HepG2 (cell line): ENCODE data around the gene BBLN. TPM values are rescaled to one million over a fixed set of nuclear protein-coding genes. Genes with fewer than 3 reads are reported as not detected.

Experiments
- ARID4A ChIP-seq: sonication (generic); formaldehyde crosslinking; IDR thresholded peaks from 2 replicates; pipeline ENCODE4 v1.5.0; 2020; ENCODE audit warnings: mild to moderate bottlenecking, missing genetic modification reagents, borderline replicate concordance
- ATF7 ChIP-seq, 2 experiments: fragments of 450-650 bp in 1 of 2; sonication (generic) in 1 of 2; formaldehyde crosslinking in 1 of 2; IDR thresholded peaks; 2 replicates each; pipeline versions ENCODE4 v1.4.0 to v1.6.1; 2016 to 2020; ENCODE audit warnings: antibody characterized with exemption in 1 of 2, mild to moderate bottlenecking in 1 of 2, missing genetic modification reagents in 1 of 2
- CEBPG ChIP-seq: IDR thresholded peaks from 2 replicates; pipeline ENCODE4 v1.6.1; 2016
- ELF1 ChIP-seq: sonication (generic); formaldehyde crosslinking; IDR thresholded peaks from 2 replicates; pipeline ENCODE4 v1.4.0; 2020; ENCODE audit warnings: missing genetic modification reagents
- GLI4 ChIP-seq: sonication (generic); formaldehyde crosslinking; IDR thresholded peaks from 2 replicates; pipeline ENCODE4 v1.5.1; 2020; ENCODE audit warnings: missing genetic modification reagents, mild to moderate bottlenecking, moderate library complexity, borderline replicate concordance
- LCORL ChIP-seq, 2 experiments: fragments of 450-650 bp in 1 of 2; sonication (generic) in 1 of 2; formaldehyde crosslinking in 1 of 2; IDR thresholded peaks; 2 replicates each; pipeline versions ENCODE4 v1.5.0 to v1.6.1; 2017 to 2020; ENCODE audit warnings: antibody characterized with exemption in 1 of 2, missing genetic modification reagents in 1 of 2
- MTF1 ChIP-seq: sonication (generic); formaldehyde crosslinking; IDR thresholded peaks from 2 replicates; pipeline ENCODE4 v1.5.0; 2020; ENCODE audit warnings: missing genetic modification reagents
- NFKB2 ChIP-seq: sonication (generic); formaldehyde crosslinking; IDR thresholded peaks from 2 replicates; pipeline ENCODE4 v1.4.0; 2020; ENCODE audit warnings: missing genetic modification reagents, borderline replicate concordance
- REXO4 ChIP-seq: sonication (generic); formaldehyde crosslinking; IDR thresholded peaks from 2 replicates; pipeline ENCODE4 v1.8.0; 2022; ENCODE audit warnings: missing genetic modification reagents, mild to moderate bottlenecking, borderline replicate concordance
- SALL1 ChIP-seq: sonication (generic); formaldehyde crosslinking; IDR thresholded peaks from 2 replicates; pipeline ENCODE4 v1.8.0; 2022; ENCODE audit warnings: mild to moderate bottlenecking, missing genetic modification reagents
- SNRNP70 ChIP-seq: fragments of 200-400 bp; formaldehyde crosslinking; IDR thresholded peaks from 2 replicates; pipeline ENCODE4 v1.6.1; 2017; ENCODE audit warnings: mild to moderate bottlenecking, low read depth, low read length, moderate library complexity
- SP2 ChIP-seq: sonication (generic); formaldehyde crosslinking; IDR thresholded peaks from 2 replicates; pipeline ENCODE4 v1.5.1; 2020; ENCODE audit warnings: mild to moderate bottlenecking, missing genetic modification reagents
- TCF7L2 ChIP-seq: IDR thresholded peaks from 2 replicates; pipeline ENCODE4 v1.6.1; 2011; ENCODE audit warnings: mild to moderate bottlenecking, low read depth, low read length, moderate library complexity
- TEAD3 ChIP-seq: optimal IDR thresholded peaks from 2 replicates; pipeline ENCODE3; 2016; ENCODE audit warnings: borderline replicate concordance
- ZBTB4 ChIP-seq: sonication (generic); formaldehyde crosslinking; IDR thresholded peaks from 2 replicates; pipeline ENCODE4 v1.4.0; 2020; ENCODE audit warnings: missing genetic modification reagents, mild to moderate bottlenecking, borderline replicate concordance
- ZC3H13 ChIP-seq: sonication (generic); formaldehyde crosslinking; IDR thresholded peaks from 2 replicates; pipeline ENCODE4 v1.8.1; 2023; ENCODE audit warnings: mild to moderate bottlenecking, missing genetic modification reagents, moderate library complexity
- ZFAT ChIP-seq: sonication (generic); formaldehyde crosslinking; conservative IDR thresholded peaks from 2 replicates; pipeline ENCODE4 v1.8.1; 2023; ENCODE audit warnings: missing genetic modification reagents, inconsistent platforms
- ZGPAT ChIP-seq: IDR thresholded peaks from 2 replicates; pipeline ENCODE4 v1.6.1; 2016; ENCODE audit warnings: mild to moderate bottlenecking
- ZNF615 ChIP-seq: sonication (generic); formaldehyde crosslinking; IDR thresholded peaks from 2 replicates; pipeline ENCODE4 v1.5.0; 2020; ENCODE audit warnings: mild to moderate bottlenecking, missing genetic modification reagents, borderline replicate concordance
- ZNF761 ChIP-seq: sonication (generic); formaldehyde crosslinking; conservative IDR thresholded peaks from 2 replicates; pipeline ENCODE4 v1.4.0; 2020; ENCODE audit warnings: mild to moderate bottlenecking, missing genetic modification reagents
- polyA plus RNA-seq, 8 experiments: library from polyadenylated mRNA; depleted of rRNA in 3 of 8; stranded (reverse) in 7 of 8; unstranded in 1 of 8; fragments of >200 nt; fragmentation: Illumina TruSeq in 4 of 8; extraction: Trizol in 4 of 8; gene quantifications; 2 replicates each; pipeline versions ENCODE4 v1.2.1 to v1.2.3, GENCODE V29; 2011 to 2016; ENCODE audit warnings: low read depth in 4 of 8, missing spikeins in 1 of 8, mixed read lengths in 1 of 8; ENCODE audit not compliant: insufficient read depth in 1 of 8
- total RNA-seq, 5 experiments: library from RNA; depleted of rRNA; stranded (reverse); fragments of >200 nt; fragmentation: Illumina TruSeq; extraction: Trizol; gene quantifications; 2 replicates each; pipeline ENCODE4 v1.2.3, GENCODE V29; 2016; ENCODE audit warnings: low read depth in 1 of 5

BBLN gene
- total and polyA plus RNA-seq, 2 of the 13 experiments (the other 11 are each of a cell fraction or from before 2014, with no cell fraction given), result 27.6 to 33.1 TPM

GRCh38 chr9:128159784-128160602, at the start of gene BBLN (continued):
- TF ChIP-seq ZBTB4 (CRISPR knock-in tag), result no peak
- peak; percentile 28; the same call in 1 of the 2 replicates for TF ChIP-seq ZGPAT
- no peak for TF ChIP-seq TEAD3
- no peak for TF ChIP-seq LCORL (IDR thresholded peaks at IDR 0.05)
- TF ChIP-seq LCORL (CRISPR knock-in tag; IDR thresholded peaks at IDR 0.05), result 0 out of 2 replicates have a peak, but pooled peaks have one; percentile 16
- TF ChIP-seq GLI4 (CRISPR knock-in tag), result no peak
- peak; percentile 58; the same call in 1 of the 2 replicates for TF ChIP-seq SALL1
- no peak for TF ChIP-seq SP2 (CRISPR knock-in tag)
- no peak for TF ChIP-seq ZNF615
- TF ChIP-seq TCF7L2, result no peak
- TF ChIP-seq ZNF761 (CRISPR knock-in tag), result no peak
- TF ChIP-seq ARID4A, result peak; percentile 74; the same call in 1 of the 2 replicates
- TF ChIP-seq REXO4 (CRISPR knock-in tag), result no peak
- no peak for TF ChIP-seq SNRNP70
- TF ChIP-seq MTF1, result no peak
- TF ChIP-seq ZC3H13 (CRISPR knock-in tag), result peak; percentile 49; the same call in 1 of the 2 replicates
- peak; percentile 72 for TF ChIP-seq ELF1
- peak; percentile 62; the same call in 1 of the 2 replicates for TF ChIP-seq NFKB2 (CRISPR knock-in tag)
- no peak for TF ChIP-seq CEBPG (CRISPR knock-in tag)
- no peak for TF ChIP-seq ATF7 (IDR thresholded peaks at IDR 0.05)
- TF ChIP-seq ATF7 (CRISPR knock-in tag; IDR thresholded peaks at IDR 0.05), result no peak
- TF ChIP-seq ZFAT (CRISPR knock-in tag), result no peak
